ENCODE results near the gene KRT3. TPM values are rescaled to one million over a fixed set of nuclear protein-coding genes. Genes with fewer than 3 reads are reported as not detected.

KRT3 gene
- total and polyA plus RNA-seq, 10 donors: not detected

- no peak for DNase-seq
- no peaks in the 10 kb centered on the region for H3K9me3 ChIP-seq
- intact Hi-C loops (cut with DNase I; ENCODE audit: low total_unique reads): no loop called here
- H3K27me3 ChIP-seq (replicated peaks in 1 of 7): peaks cover 0 to 28% (median 0%) of the 10 kb centered on the region in 7 donors
- peaks cover 0 to 14% (median 0%) of the 10 kb centered on the region in 6 donors for H3K4me1 ChIP-seq
- no peak for TF ChIP-seq CTCF (IDR thresholded peaks at IDR 0.05 in 8 of 11, conservative IDR thresholded peaks at IDR 0.05 in 3 of 11)
- no peak for TF ChIP-seq POLR2A (IDR thresholded peaks at IDR 0.05)
- TF ChIP-seq POLR2AphosphoS5 (IDR thresholded peaks at IDR 0.05): no peak
- H3K27ac ChIP-seq: no peak overlapping the region
- no peak overlapping the region for H3K4me3 ChIP-seq
- H3K36me3 ChIP-seq: no peaks in the 10 kb centered on the region
- WGBS, 5 donors: 61 to 77% (median 63%) methylated on average over 4 of the region's 4 CpGs; no CpG with 5 or more reads in 1 of the 5 donors
These were observed 38.7 kb upstream of the KRT3 start for GRCh38 chr12:52834727-52835001.

GRCh38 chr12:52833922-52834726, 38.2 kb upstream of the KRT3 start, which contains the start of gene KRT79:
Gene KRT79 (minus strand): TSS chr12:52834311. CDS start chr12:52834260, 51 bp downstream.
- 81 to 92% (median 88%) methylated on average over 13 to 22 of the region's 22 CpGs for whole genome bisulfite sequencing, 5 donors
- no peak within 1 kb of the TSS for H3K4me3 ChIP-seq
- peak; percentile 57 for DNase-seq
- intact Hi-C loops (cut with DNase I; ENCODE audit: low total_unique reads): no loop called here
- peaks cover 0 to 14% (median 0%) of the 10 kb centered on the region in 6 donors for H3K4me1 ChIP-seq
- H3K36me3 ChIP-seq: no peaks in the 10 kb centered on the region
- TF ChIP-seq POLR2A (IDR thresholded peaks at IDR 0.05): no peak
- no peak for TF ChIP-seq POLR2AphosphoS5 (IDR thresholded peaks at IDR 0.05)
- TF ChIP-seq CTCF (IDR thresholded peaks at IDR 0.05 in 8 of 11, conservative IDR thresholded peaks at IDR 0.05 in 3 of 11): no peak
- H3K27me3 ChIP-seq (replicated peaks in 1 of 7): peaks cover 0 to 23% (median 0%) of the 10 kb centered on the region in 7 donors
- no peak within 1 kb of the TSS for H3K27ac ChIP-seq
- no peaks in the 10 kb centered on the region for H3K9me3 ChIP-seq

GRCh38 chr12:52832985-52833905, 37.3 kb upstream of the KRT3 start:
- DNase-seq: peak; percentile 48
- no peaks in the 10 kb centered on the region for H3K36me3 ChIP-seq
- TF ChIP-seq POLR2AphosphoS5 (IDR thresholded peaks at IDR 0.05) (no peak), CTCF (IDR thresholded peaks at IDR 0.05 in 8 of 11, conservative IDR thresholded peaks at IDR 0.05 in 3 of 11) (no peak), POLR2A (IDR thresholded peaks at IDR 0.05) (no peak)
- H3K27ac ChIP-seq: no peak overlapping the region
- intact Hi-C loops (cut with DNase I; ENCODE audit: low total_unique reads): no loop called here
- no peaks in the 10 kb centered on the region for H3K9me3 ChIP-seq
- no peak overlapping the region for H3K4me3 ChIP-seq
- peaks cover 0 to 15% (median 0%) of the 10 kb centered on the region in 7 donors for H3K27me3 ChIP-seq (replicated peaks in 1 of 7)
- peaks cover 0 to 14% (median 0%) of the 10 kb centered on the region in 6 donors for H3K4me1 ChIP-seq
- WGBS, 5 donors: 88 to 94% (median 92%) methylated on average over 13 to 20 of the region's 20 CpGs

All from spleen (tissue), 11 donors.